GM23338 (cell line): ENCODE results near the gene SMOC2. TPM values are rescaled to one million over a fixed set of nuclear protein-coding genes. Genes with fewer than 3 reads are reported as not detected.

Experiments used
- EZH2 ChIP-seq: fragments of 200-600 bp; sonication (generic); IDR thresholded peaks from one replicate; pipeline ENCODE4 v1.8.0; 2017; ENCODE audit warnings: antibody characterized with exemption, mild to moderate bottlenecking, low read depth; ENCODE audit not compliant: unreplicated experiment
- JUNB ChIP-seq: IDR thresholded peaks from one replicate; pipeline ENCODE4 v1.6.1; 2016; ENCODE audit warnings: antibody characterized with exemption; ENCODE audit not compliant: unreplicated experiment
- POLR2AphosphoS5 ChIP-seq: IDR thresholded peaks from 2 replicates; pipeline ENCODE4 v1.6.1; 2016; ENCODE audit warnings: antibody characterized with exemption, low read depth
- ZNF114 ChIP-seq: fragments of 250-450 bp; sonication (Bioruptor Pico); IDR thresholded peaks from 2 replicates; pipeline ENCODE4 v1.5.0; 2020; ENCODE audit warnings: mild to moderate bottlenecking, moderate library complexity
- ZNF331 ChIP-seq: fragments of 250-450 bp; sonication (Bioruptor Pico); IDR thresholded peaks from 2 replicates; pipeline ENCODE4 v1.5.0; 2020; ENCODE audit warnings: low read depth, mild to moderate bottlenecking, moderate library complexity
- polyA plus RNA-seq: library from polyadenylated mRNA; unstranded; fragments of >200 nt; fragmentation: Nextera tagmentation; extraction: Ambion mirVana; gene quantifications from 2 replicates; pipeline ENCODE4 v1.2.1, GENCODE V29; 2016
- total RNA-seq: library from RNA; depleted of rRNA; stranded (reverse); fragments of >200 nt; shearing (Covaris generic); gene quantifications from 2 replicates; pipeline ENCODE4 v1.2.3, GENCODE V29; 2014
- TF ChIP-seq, protein P1 (sequence below): fragments of 250-450 bp; sonication (Bioruptor Pico); IDR thresholded peaks from 2 replicates; pipeline ENCODE4 v1.5.0; 2020; ENCODE audit warnings: mild to moderate bottlenecking, moderate library complexity
- TF ChIP-seq, protein P2 (sequence below): IDR thresholded peaks from one replicate; pipeline ENCODE4 v1.6.1; 2018; ENCODE audit warnings: antibody characterized with exemption; ENCODE audit not compliant: unreplicated experiment
- TF ChIP-seq, protein P3 (sequence below), 2 experiments: fragments of 200-600 bp in 1 of 2; sonication (generic) in 1 of 2; conservative IDR thresholded peaks; 2 replicates each; pipeline versions ENCODE4 v1.5.1 to v1.6.1; 2016 to 2017; ENCODE audit warnings: antibody characterized with exemption in 2 of 2, low read depth in 2 of 2, mild to moderate bottlenecking in 2 of 2, moderate library complexity in 1 of 2

SMOC2 gene
- total and polyA plus RNA-seq, 2 experiments from 2014 or later, result 4.3 to 6.5 TPM

DNA sequence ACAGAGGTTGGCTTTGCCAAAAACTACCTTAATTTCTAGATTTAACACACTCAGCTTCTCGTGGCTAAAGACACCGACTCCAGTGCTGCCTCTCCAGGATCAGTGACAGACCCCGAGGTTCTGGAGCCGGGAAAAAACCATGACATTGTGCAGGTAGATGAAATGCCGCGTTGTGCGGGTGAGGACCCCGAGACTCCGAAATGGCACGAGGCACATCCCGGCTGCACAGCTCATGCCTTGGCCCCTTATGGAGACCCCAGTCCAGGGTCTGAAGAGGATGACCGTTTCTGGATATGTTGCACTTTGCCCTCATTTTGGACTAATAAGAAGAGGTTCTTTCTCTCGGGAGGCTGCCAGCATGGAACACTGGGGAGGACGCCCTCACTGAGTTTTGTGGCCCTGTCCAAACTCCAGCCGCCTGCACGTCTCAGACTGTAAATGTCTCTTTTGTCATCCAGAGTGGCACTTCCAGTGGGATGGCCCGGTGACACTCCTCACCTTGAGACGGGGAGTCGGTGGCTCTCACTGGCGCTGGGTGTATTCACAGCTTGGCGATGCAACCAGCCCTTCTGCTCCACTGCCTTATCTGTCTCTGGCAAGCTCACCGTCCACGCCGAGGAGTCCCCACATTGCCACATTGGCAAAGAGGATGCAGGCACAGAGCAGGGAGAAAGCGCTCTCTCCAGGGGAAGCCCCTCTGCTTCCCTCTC lies 245.2 kb downstream of the SMOC2 start (continued):
- TF ChIP-seq, protein P1, sequence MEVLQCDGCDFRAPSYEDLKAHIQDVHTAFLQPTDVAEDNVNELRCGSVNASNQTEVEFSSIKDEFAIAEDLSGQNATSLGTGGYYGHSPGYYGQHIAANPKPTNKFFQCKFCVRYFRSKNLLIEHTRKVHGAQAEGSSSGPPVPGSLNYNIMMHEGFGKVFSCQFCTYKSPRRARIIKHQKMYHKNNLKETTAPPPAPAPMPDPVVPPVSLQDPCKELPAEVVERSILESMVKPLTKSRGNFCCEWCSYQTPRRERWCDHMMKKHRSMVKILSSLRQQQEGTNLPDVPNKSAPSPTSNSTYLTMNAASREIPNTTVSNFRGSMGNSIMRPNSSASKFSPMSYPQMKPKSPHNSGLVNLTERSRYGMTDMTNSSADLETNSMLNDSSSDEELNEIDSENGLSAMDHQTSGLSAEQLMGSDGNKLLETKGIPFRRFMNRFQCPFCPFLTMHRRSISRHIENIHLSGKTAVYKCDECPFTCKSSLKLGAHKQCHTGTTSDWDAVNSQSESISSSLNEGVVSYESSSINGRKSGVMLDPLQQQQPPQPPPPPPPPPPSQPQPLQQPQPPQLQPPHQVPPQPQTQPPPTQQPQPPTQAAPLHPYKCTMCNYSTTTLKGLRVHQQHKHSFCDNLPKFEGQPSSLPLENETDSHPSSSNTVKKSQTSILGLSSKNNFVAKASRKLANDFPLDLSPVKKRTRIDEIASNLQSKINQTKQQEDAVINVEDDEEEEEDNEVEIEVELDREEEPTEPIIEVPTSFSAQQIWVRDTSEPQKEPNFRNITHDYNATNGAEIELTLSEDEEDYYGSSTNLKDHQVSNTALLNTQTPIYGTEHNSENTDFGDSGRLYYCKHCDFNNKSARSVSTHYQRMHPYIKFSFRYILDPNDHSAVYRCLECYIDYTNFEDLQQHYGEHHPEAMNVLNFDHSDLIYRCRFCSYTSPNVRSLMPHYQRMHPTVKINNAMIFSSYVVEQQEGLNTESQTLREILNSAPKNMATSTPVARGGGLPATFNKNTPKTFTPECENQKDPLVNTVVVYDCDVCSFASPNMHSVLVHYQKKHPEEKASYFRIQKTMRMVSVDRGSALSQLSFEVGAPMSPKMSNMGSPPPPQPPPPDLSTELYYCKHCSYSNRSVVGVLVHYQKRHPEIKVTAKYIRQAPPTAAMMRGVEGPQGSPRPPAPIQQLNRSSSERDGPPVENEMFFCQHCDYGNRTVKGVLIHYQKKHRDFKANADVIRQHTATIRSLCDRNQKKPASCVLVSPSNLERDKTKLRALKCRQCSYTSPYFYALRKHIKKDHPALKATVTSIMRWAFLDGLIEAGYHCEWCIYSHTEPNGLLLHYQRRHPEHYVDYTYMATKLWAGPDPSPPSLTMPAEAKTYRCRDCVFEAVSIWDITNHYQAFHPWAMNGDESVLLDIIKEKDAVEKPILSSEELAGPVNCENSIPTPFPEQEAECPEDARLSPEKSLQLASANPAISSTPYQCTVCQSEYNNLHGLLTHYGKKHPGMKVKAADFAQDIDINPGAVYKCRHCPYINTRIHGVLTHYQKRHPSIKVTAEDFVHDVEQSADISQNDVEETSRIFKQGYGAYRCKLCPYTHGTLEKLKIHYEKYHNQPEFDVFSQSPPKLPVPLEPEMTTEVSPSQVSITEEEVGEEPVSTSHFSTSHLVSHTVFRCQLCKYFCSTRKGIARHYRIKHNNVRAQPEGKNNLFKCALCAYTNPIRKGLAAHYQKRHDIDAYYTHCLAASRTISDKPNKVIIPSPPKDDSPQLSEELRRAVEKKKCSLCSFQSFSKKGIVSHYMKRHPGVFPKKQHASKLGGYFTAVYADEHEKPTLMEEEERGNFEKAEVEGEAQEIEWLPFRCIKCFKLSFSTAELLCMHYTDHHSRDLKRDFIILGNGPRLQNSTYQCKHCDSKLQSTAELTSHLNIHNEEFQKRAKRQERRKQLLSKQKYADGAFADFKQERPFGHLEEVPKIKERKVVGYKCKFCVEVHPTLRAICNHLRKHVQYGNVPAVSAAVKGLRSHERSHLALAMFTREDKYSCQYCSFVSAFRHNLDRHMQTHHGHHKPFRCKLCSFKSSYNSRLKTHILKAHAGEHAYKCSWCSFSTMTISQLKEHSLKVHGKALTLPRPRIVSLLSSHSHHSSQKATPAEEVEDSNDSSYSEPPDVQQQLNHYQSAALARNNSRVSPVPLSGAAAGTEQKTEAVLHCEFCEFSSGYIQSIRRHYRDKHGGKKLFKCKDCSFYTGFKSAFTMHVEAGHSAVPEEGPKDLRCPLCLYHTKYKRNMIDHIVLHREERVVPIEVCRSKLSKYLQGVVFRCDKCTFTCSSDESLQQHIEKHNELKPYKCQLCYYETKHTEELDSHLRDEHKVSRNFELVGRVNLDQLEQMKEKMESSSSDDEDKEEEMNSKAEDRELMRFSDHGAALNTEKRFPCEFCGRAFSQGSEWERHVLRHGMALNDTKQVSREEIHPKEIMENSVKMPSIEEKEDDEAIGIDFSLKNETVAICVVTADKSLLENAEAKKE (CRISPR knock-in tag), result no peak
- TF ChIP-seq JUNB (no peak), POLR2AphosphoS5 (no peak), ZNF331 (CRISPR knock-in tag) (no peak), ZNF114 (CRISPR knock-in tag) (no peak), EZH2 (no peak)
- TF ChIP-seq, protein P2, sequence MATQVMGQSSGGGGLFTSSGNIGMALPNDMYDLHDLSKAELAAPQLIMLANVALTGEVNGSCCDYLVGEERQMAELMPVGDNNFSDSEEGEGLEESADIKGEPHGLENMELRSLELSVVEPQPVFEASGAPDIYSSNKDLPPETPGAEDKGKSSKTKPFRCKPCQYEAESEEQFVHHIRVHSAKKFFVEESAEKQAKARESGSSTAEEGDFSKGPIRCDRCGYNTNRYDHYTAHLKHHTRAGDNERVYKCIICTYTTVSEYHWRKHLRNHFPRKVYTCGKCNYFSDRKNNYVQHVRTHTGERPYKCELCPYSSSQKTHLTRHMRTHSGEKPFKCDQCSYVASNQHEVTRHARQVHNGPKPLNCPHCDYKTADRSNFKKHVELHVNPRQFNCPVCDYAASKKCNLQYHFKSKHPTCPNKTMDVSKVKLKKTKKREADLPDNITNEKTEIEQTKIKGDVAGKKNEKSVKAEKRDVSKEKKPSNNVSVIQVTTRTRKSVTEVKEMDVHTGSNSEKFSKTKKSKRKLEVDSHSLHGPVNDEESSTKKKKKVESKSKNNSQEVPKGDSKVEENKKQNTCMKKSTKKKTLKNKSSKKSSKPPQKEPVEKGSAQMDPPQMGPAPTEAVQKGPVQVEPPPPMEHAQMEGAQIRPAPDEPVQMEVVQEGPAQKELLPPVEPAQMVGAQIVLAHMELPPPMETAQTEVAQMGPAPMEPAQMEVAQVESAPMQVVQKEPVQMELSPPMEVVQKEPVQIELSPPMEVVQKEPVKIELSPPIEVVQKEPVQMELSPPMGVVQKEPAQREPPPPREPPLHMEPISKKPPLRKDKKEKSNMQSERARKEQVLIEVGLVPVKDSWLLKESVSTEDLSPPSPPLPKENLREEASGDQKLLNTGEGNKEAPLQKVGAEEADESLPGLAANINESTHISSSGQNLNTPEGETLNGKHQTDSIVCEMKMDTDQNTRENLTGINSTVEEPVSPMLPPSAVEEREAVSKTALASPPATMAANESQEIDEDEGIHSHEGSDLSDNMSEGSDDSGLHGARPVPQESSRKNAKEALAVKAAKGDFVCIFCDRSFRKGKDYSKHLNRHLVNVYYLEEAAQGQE, result no peak
- TF ChIP-seq, protein P3, sequence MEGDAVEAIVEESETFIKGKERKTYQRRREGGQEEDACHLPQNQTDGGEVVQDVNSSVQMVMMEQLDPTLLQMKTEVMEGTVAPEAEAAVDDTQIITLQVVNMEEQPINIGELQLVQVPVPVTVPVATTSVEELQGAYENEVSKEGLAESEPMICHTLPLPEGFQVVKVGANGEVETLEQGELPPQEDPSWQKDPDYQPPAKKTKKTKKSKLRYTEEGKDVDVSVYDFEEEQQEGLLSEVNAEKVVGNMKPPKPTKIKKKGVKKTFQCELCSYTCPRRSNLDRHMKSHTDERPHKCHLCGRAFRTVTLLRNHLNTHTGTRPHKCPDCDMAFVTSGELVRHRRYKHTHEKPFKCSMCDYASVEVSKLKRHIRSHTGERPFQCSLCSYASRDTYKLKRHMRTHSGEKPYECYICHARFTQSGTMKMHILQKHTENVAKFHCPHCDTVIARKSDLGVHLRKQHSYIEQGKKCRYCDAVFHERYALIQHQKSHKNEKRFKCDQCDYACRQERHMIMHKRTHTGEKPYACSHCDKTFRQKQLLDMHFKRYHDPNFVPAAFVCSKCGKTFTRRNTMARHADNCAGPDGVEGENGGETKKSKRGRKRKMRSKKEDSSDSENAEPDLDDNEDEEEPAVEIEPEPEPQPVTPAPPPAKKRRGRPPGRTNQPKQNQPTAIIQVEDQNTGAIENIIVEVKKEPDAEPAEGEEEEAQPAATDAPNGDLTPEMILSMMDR (conservative IDR thresholded peaks at IDR 0.05; ENCODE audit: low read depth in 2 of 2), result no peak
